ENCODE data around the gene HMCN1.
"Not testable (repeated sequence)": the region's sequence is repeated elsewhere in the genome, so short reads cannot be mapped to it uniquely, and the experiment has no call there.

Gene HMCN1

GRCh38 chr1:185853739-185854138 lies 119.5 kb downstream of the HMCN1 start:
- DNase-seq (ENCODE audit: low spot score): no peak

GRCh38 chr1:185856482-185856881 lies 122.3 kb downstream of the HMCN1 start:
- no peak for DNase-seq (ENCODE audit: low spot score)

- no peak for DNase-seq (ENCODE audit: low spot score)
Observed at GRCh38 chr1:185857442-185857841, 123.3 kb downstream of the HMCN1 start.

GRCh38 chr1:185860311-185860710 lies 126.1 kb downstream of the HMCN1 start:
- no peak for DNase-seq (ENCODE audit: low spot score)

- no peak for DNase-seq (ENCODE audit: low spot score)
Observed at GRCh38 chr1:185860859-185861258, 126.7 kb downstream of the HMCN1 start.

GRCh38 chr1:185861630-185862029 lies 127.4 kb downstream of the HMCN1 start:
- DNase-seq (ENCODE audit: low spot score): no peak

- no peak for DNase-seq (ENCODE audit: low spot score)
Observed at GRCh38 chr1:185862235-185862634, 128.0 kb downstream of the HMCN1 start.

GRCh38 chr1:185864331-185864730 lies 130.1 kb downstream of the HMCN1 start:
- no peak for DNase-seq (ENCODE audit: low spot score)

GRCh38 chr1:185864889-185865517 lies 130.8 kb downstream of the HMCN1 start:
- DNase-seq (ENCODE audit: low spot score): no peak

- no peak for DNase-seq (ENCODE audit: low spot score)
Observed at GRCh38 chr1:185869590-185869989, 135.4 kb downstream of the HMCN1 start.

- DNase-seq (ENCODE audit: low spot score): no peak
Observed at GRCh38 chr1:185871627-185872150, 137.5 kb downstream of the HMCN1 start.

- no peak for DNase-seq (ENCODE audit: low spot score)
Observed at GRCh38 chr1:185874246-185874645, 140.1 kb downstream of the HMCN1 start.

GRCh38 chr1:185880330-185880729 lies 146.1 kb downstream of the HMCN1 start:
- DNase-seq (ENCODE audit: low spot score): no peak

- DNase-seq (ENCODE audit: low spot score): no peak
Observed at GRCh38 chr1:185880779-185881333, 146.7 kb downstream of the HMCN1 start.

- no peak for DNase-seq (ENCODE audit: low spot score)
Observed at GRCh38 chr1:185886046-185886445, 151.9 kb downstream of the HMCN1 start.

GRCh38 chr1:185886671-185887070 lies 152.5 kb downstream of the HMCN1 start:
- DNase-seq (ENCODE audit: low spot score): no peak

GRCh38 chr1:185892831-185893403 lies 158.7 kb downstream of the HMCN1 start:
- DNase-seq (ENCODE audit: low spot score): not testable (repeated sequence)

- DNase-seq (ENCODE audit: low spot score): no peak
Observed at GRCh38 chr1:185894791-185895190, 160.6 kb downstream of the HMCN1 start.

- no peak for DNase-seq (ENCODE audit: low spot score)
Observed at GRCh38 chr1:185895208-185895900, 161.2 kb downstream of the HMCN1 start.

- no peak for DNase-seq (ENCODE audit: low spot score)
Observed at GRCh38 chr1:185896863-185897262, 162.7 kb downstream of the HMCN1 start.

- no peak for DNase-seq (ENCODE audit: low spot score)
Observed at GRCh38 chr1:185906186-185906585, 172.0 kb downstream of the HMCN1 start.

GRCh38 chr1:185907246-185907645 lies 173.1 kb downstream of the HMCN1 start:
- no peak for DNase-seq (ENCODE audit: low spot score)

- no peak for DNase-seq (ENCODE audit: low spot score)
Observed at GRCh38 chr1:185911978-185912377, 177.8 kb downstream of the HMCN1 start.

Measured in iPS-NIHi11 (cell line).